ENCODE measurements around the gene SRPX2.

SRPX2 gene

GRCh38 chrX:100695991-100696390 is 52.0 kb downstream of the SRPX2 start:
- no peaks in the 10 kb centered on the region for H4K20me1 ChIP-seq (ENCODE audit: low read depth, low read length)
- no peaks in the 10 kb centered on the region for H3K36me3 ChIP-seq (ENCODE audit: low read length)
- no peaks in the 10 kb centered on the region for H3K9me2 ChIP-seq (replicated peaks; ENCODE audit: insufficient read depth, low read length)
- no peak overlapping the region for H3K27ac ChIP-seq (ENCODE audit: low read depth, low read length)
- no peaks in the 10 kb centered on the region for H3F3A ChIP-seq (ENCODE audit: insufficient read depth)
- H3K9ac ChIP-seq (ENCODE audit: low read length) = no peak overlapping the region
- no peaks in the 10 kb centered on the region for H3K9me3 ChIP-seq (ENCODE audit: insufficient read depth, low read length)
- H3K4me3 ChIP-seq (ENCODE audit: insufficient read depth, low read length, poor library complexity, severe bottlenecking) = no peak overlapping the region
- H2AFZ ChIP-seq (ENCODE audit: low read depth, low read length, severe bottlenecking) = no peak overlapping the region
- no peak for TF ChIP-seq CTCF (IDR thresholded peaks at IDR 0.05; ENCODE audit: insufficient read depth, low read length, poor library complexity, severe bottlenecking)
- TF ChIP-seq EZH2phosphoT487 (conservative IDR thresholded peaks at IDR 0.05; ENCODE audit: low read length) = no peak
- no peaks in the 10 kb centered on the region for H3K27me3 ChIP-seq (ENCODE audit: low read length)
- H3K79me2 ChIP-seq (ENCODE audit: insufficient read depth, low read length) = no peaks in the 10 kb centered on the region
- H3K4me2 ChIP-seq (ENCODE audit: low read depth, low read length, poor library complexity, severe bottlenecking) = no peak overlapping the region

GRCh38 chrX:100696699-100697351 is 52.8 kb downstream of the SRPX2 start:
- no peaks in the 10 kb centered on the region for H3K36me3 ChIP-seq (ENCODE audit: low read length)
- no peak overlapping the region for H3K9ac ChIP-seq (ENCODE audit: low read length)
- H3K9me3 ChIP-seq (ENCODE audit: insufficient read depth, low read length) = no peaks in the 10 kb centered on the region
- no peak overlapping the region for H3K4me3 ChIP-seq (ENCODE audit: insufficient read depth, low read length, poor library complexity, severe bottlenecking)
- H3K27ac ChIP-seq (ENCODE audit: low read depth, low read length) = no peak overlapping the region
- H4K20me1 ChIP-seq (ENCODE audit: low read depth, low read length) = no peaks in the 10 kb centered on the region
- H3K4me2 ChIP-seq (ENCODE audit: low read depth, low read length, poor library complexity, severe bottlenecking) = no peak overlapping the region
- no peaks in the 10 kb centered on the region for H3K9me2 ChIP-seq (replicated peaks; ENCODE audit: insufficient read depth, low read length)
- no peaks in the 10 kb centered on the region for H3F3A ChIP-seq (ENCODE audit: insufficient read depth)
- TF ChIP-seq CTCF (IDR thresholded peaks at IDR 0.05; ENCODE audit: insufficient read depth, low read length, poor library complexity, severe bottlenecking) = no peak
- TF ChIP-seq EZH2phosphoT487 (conservative IDR thresholded peaks at IDR 0.05; ENCODE audit: low read length) = no peak
- no peak overlapping the region for H2AFZ ChIP-seq (ENCODE audit: low read depth, low read length, severe bottlenecking)
- no peaks in the 10 kb centered on the region for H3K79me2 ChIP-seq (ENCODE audit: insufficient read depth, low read length)
- H3K27me3 ChIP-seq (ENCODE audit: low read length) = no peaks in the 10 kb centered on the region

- Histone ChIP-seq H3K4me3 (ENCODE audit: insufficient read depth, low read length, poor library complexity, severe bottlenecking) (no peak overlapping the region), H3F3A (ENCODE audit: insufficient read depth) (no peaks in the 10 kb centered on the region), H3K27ac (ENCODE audit: low read depth, low read length) (no peak overlapping the region), H3K9me2 (replicated peaks; ENCODE audit: insufficient read depth, low read length) (no peaks in the 10 kb centered on the region), H4K20me1 (ENCODE audit: low read depth, low read length) (no peaks in the 10 kb centered on the region), H3K9me3 (ENCODE audit: insufficient read depth, low read length) (no peaks in the 10 kb centered on the region), H3K36me3 (ENCODE audit: low read length) (no peaks in the 10 kb centered on the region), H2AFZ (ENCODE audit: low read depth, low read length, severe bottlenecking) (no peak overlapping the region), H3K9ac (ENCODE audit: low read length) (no peak overlapping the region), H3K79me2 (ENCODE audit: insufficient read depth, low read length) (no peaks in the 10 kb centered on the region), H3K27me3 (ENCODE audit: low read length) (no peaks in the 10 kb centered on the region), H3K4me2 (ENCODE audit: low read depth, low read length, poor library complexity, severe bottlenecking) (no peak overlapping the region)
- TF ChIP-seq CTCF (IDR thresholded peaks at IDR 0.05; ENCODE audit: insufficient read depth, low read length, poor library complexity, severe bottlenecking) (no peak), EZH2phosphoT487 (conservative IDR thresholded peaks at IDR 0.05; ENCODE audit: low read length) (no peak)
These were observed 54.6 kb downstream of the SRPX2 start for GRCh38 chrX:100698551-100698950.
